K562 (cell line): Measurements from ENCODE around the gene SAP30BP. TPM values are rescaled to one million over a fixed set of nuclear protein-coding genes. Genes with fewer than 3 reads are reported as not detected.
A peak's percentile ranks its signal among the peaks of the same experiment; 100 is the strongest.

ENCODE experiments used
- ATAC-seq: fragments of 200-7000 bp; cut with Tn5 transposase; 3 replicates; pipeline ENCODE4 v1.9.1; 2020; ENCODE audit warnings: moderate library complexity
- BruUV-seq: library from RNA; stranded (reverse); fragments of 400-500 nt; replicated peaks from 2 replicates; lab custom pipeline; 2021; lab: Mats Ljungman, UMichigan
- CTCF ChIA-PET: fragments of 300-600 bp; formaldehyde crosslinking; extraction: SDS; loops from one replicate; lab custom pipeline; 2021; ENCODE audit warnings: low intra/inter-chr PET ratio; lab: Yijun Ruan, JAX
- POLR2A ChIA-PET: fragments of 300-600, 350-650 bp; sonication (Branson Sonifier 250); formaldehyde crosslinking; extraction: SDS; loops from one replicate; lab custom pipeline; 2021; ENCODE audit warnings: antibody characterized with exemption, inconsistent platforms; lab: Yijun Ruan, JAX
- DNase-seq, 4 experiments: peaks; one replicate each; pipeline versions ENCODE4 v3.0.0 to v3.0.0-alpha.2; 2011 to 2018; ENCODE audit warnings: low spot score in 3 of 4, mixed read lengths in 3 of 4; ENCODE audit errors: extremely low read depth in 1 of 4
- FAIRE-seq: peaks from 2 replicates; lab custom pipeline; 2011; peaks lifted over from hg19 to GRCh38; lab: Jason Lieb, UNC
- H2AFZ ChIP-seq: 2 replicates; pipeline ENCODE4 v1.6.0; 2011; ENCODE audit warnings: low read depth, low read length, control low read depth, inconsistent platforms
- H3K27ac ChIP-seq: fragments of 200-600 bp; 3 replicates; pipeline ENCODE4 v1.8.0; 2011; ENCODE audit warnings: low read depth, mild to moderate bottlenecking, control low read depth, inconsistent platforms, low read length, moderate library complexity, mixed read lengths; ENCODE audit errors: extremely low read depth
- H3K27me3 ChIP-seq, 2 experiments: fragments of 300-600 bp in 1 of 2; 2 replicates in 1 of 2; 3 replicates in 1 of 2; pipeline versions ENCODE4 v1.6.0 to v1.8.0; 2011; ENCODE audit warnings: inconsistent platforms in 2 of 2, low read length in 2 of 2, mild to moderate bottlenecking in 1 of 2, mixed read lengths in 1 of 2, moderate library complexity in 1 of 2; ENCODE audit not compliant: control insufficient read depth in 2 of 2, insufficient read depth in 2 of 2
- H3K36me3 ChIP-seq: fragments of 300-600 bp; 3 replicates; pipeline ENCODE4 v1.8.0; 2011; ENCODE audit warnings: mild to moderate bottlenecking, low read length, inconsistent platforms; ENCODE audit not compliant: control insufficient read depth, insufficient read depth
- H3K4me1 ChIP-seq, 2 experiments: fragments of 200-600 bp in 1 of 2; replicated peaks in 1 of 2; 2 replicates in 1 of 2; 3 replicates in 1 of 2; pipeline versions ENCODE4 v1.5.1 to v1.8.0; 2011; ENCODE audit warnings: inconsistent platforms in 2 of 2, low read length in 2 of 2, mild to moderate bottlenecking in 1 of 2, mixed read lengths in 1 of 2, moderate library complexity in 1 of 2; ENCODE audit not compliant: control insufficient read depth in 2 of 2, insufficient read depth in 2 of 2
- H3K4me2 ChIP-seq: 2 replicates; pipeline ENCODE4 v1.6.1; 2011; ENCODE audit warnings: low read length, control low read depth, inconsistent platforms, mixed read lengths; ENCODE audit not compliant: insufficient read depth
- H3K4me3 ChIP-seq: fragments of 200-600 bp; sonication (generic), shearing (Covaris generic); 2 replicates; pipeline ENCODE4 v1.5.1; 2016; ENCODE audit warnings: control low read depth, inconsistent platforms
- H3K79me2 ChIP-seq: fragments of 200-600 bp; 3 replicates; pipeline ENCODE4 v1.8.0; 2011; ENCODE audit warnings: low read length, inconsistent platforms; ENCODE audit not compliant: control insufficient read depth, insufficient read depth
- H3K9ac ChIP-seq, 2 experiments: 2 replicates each; pipeline versions ENCODE4 v1.6.0 to v1.6.1; 2011; ENCODE audit warnings: low read depth in 2 of 2, low read length in 2 of 2, control low read depth in 1 of 2, inconsistent platforms in 1 of 2, mild to moderate bottlenecking in 1 of 2, mixed read lengths in 1 of 2; ENCODE audit not compliant: insufficient read depth in 1 of 2
- H3K9me1 ChIP-seq: one replicate; pipeline ENCODE4 v1.6.0; 2011; ENCODE audit warnings: inconsistent platforms, mild to moderate bottlenecking, low read length, moderate library complexity; ENCODE audit not compliant: control insufficient read depth, insufficient read depth
- H3K9me3 ChIP-seq: replicated peaks from 2 replicates; pipeline ENCODE4 v1.5.1; 2011; ENCODE audit warnings: low read depth, low read length, inconsistent platforms; ENCODE audit not compliant: control insufficient read depth, insufficient read depth
- H4K20me1 ChIP-seq: replicated peaks from 2 replicates; pipeline ENCODE4 v1.6.1; 2011; ENCODE audit warnings: low read length, inconsistent platforms, mixed read lengths; ENCODE audit not compliant: control insufficient read depth, insufficient read depth
- CCNT2 ChIP-seq: IDR thresholded peaks from 2 replicates; pipeline ENCODE4 v1.6.1; 2011; ENCODE audit warnings: borderline replicate concordance, low read depth, mild to moderate bottlenecking, moderate library complexity, mixed read lengths, low read length; ENCODE audit not compliant: insufficient read length; ENCODE audit errors: extremely low read depth
- EZH2 ChIP-seq: IDR thresholded peaks from 2 replicates; pipeline ENCODE4 v1.6.1; 2012; ENCODE audit warnings: low read depth, mild to moderate bottlenecking, inconsistent platforms, low read length, borderline replicate concordance
- PCBP1 ChIP-seq: fragments of 200-400 bp; formaldehyde crosslinking; IDR thresholded peaks from 2 replicates; pipeline ENCODE4 v1.6.1; 2018; ENCODE audit warnings: mild to moderate bottlenecking, low read depth, low read length; ENCODE audit not compliant: poor library complexity, severe bottlenecking
- WGBS: fragments of 100-300 bp; shearing (Covaris generic); methylation state at CpG from one replicate; pipeline ENCODE4 v1.1.6; 2016; ENCODE audit warnings: low coverage, mixed read lengths; ENCODE audit not compliant: insufficient coverage; ENCODE audit errors: missing lambda C conversion rate; 5-methylcytosine and 5-hydroxymethylcytosine counted together
- in situ Hi-C: fragments of 300-500 bp; cut with MboI; formaldehyde crosslinking; loops from 4 replicates; pipeline ENCODE4 v1.15.0; 2018; ENCODE audit warnings: inconsistent platforms, mixed read lengths
- intact Hi-C: fragments of 100-400 bp; cut with micrococcal nuclease; formaldehyde crosslinking; loops from 2 replicates; pipeline ENCODE4 v1.14.2; 2022
- polyA plus RNA-seq, 8 experiments: library from polyadenylated mRNA; depleted of rRNA in 4 of 8; stranded (reverse) in 5 of 8; unstranded in 3 of 8; fragments of >200 nt; fragmentation: Nextera tagmentation in 2 of 8; fragmentation: Illumina TruSeq in 1 of 8; extraction: Ambion mirVana in 2 of 8; extraction: Trizol in 1 of 8; gene quantifications; 2 replicates each; pipeline versions ENCODE4 v1.2.1 to v1.2.3, GENCODE V29; 2011 to 2014; ENCODE audit warnings: inconsistent platforms in 1 of 8, missing spikeins in 1 of 8
- total RNA-seq, 7 experiments: library from RNA; depleted of rRNA in 6 of 7; stranded (reverse); fragments of >200 nt in 6 of 7; fragmentation: Illumina TruSeq in 2 of 7; extraction: Trizol in 2 of 7; gene quantifications; 2 replicates each; pipeline versions ENCODE4 v1.2.1 to v1.2.3, GENCODE V29; 2011 to 2021; ENCODE audit warnings: low replicate concordance in 1 of 7

Gene SAP30BP
- total and polyA plus RNA-seq, 9 of the 15 experiments (the other 6 are each of a cell fraction or from before 2014, with no cell fraction given): 45.3 to 154 (median 71.7) TPM

GRCh38 chr17:75634376-75634740 lies 32.8 kb upstream of the SAP30BP start:
- CTCF ChIA-PET: interaction anchor here (0.6 to 2.7 kb wide), 4 partner anchors 19 to 271 kb away, joined by 3 to 26 read pairs (median 6); no protein-coding TSS in a partner anchor
- POLR2A ChIA-PET: interaction anchor here (0.5 to 2.2 kb wide), 13 partner anchors 9 to 636 kb away, joined by 3 to 15 read pairs (median 4); no protein-coding TSS in a partner anchor
- H3K27me3 ChIP-seq: no peaks in the 10 kb centered on the region
- no peaks in the 10 kb centered on the region for H3K9me1 ChIP-seq
- H3K79me2 ChIP-seq: no peaks in the 10 kb centered on the region
- ATAC-seq (no peak), DNase-seq (no peak), FAIRE-seq (no peak)
- TF ChIP-seq PCBP1 (no peak), EZH2 (no peak), CCNT2 (peak; percentile 23)
- H3K4me1 ChIP-seq: peaks cover 13 to 45% of the 10 kb centered on the region in 2 experiments
- BruUV-seq: no TSS peak
- no peak overlapping the region for H2AFZ ChIP-seq
- peak overlapping the region in 1 of 2 experiments; percentile 86; a peak in 2 of 4 replicates for H3K9ac ChIP-seq
- H3K9me3 ChIP-seq: no peaks in the 10 kb centered on the region
- H3K36me3 ChIP-seq: peaks cover 4% of the 10 kb centered on the region; the same call in 2 of the 3 replicates
- 0 out of 2 replicates have a peak, but pooled peaks cover 13% of the 10 kb centered on the region for H4K20me1 ChIP-seq
- intact Hi-C loops: no loop called here
- in situ Hi-C loops: no loop called here
- no peak overlapping the region for H3K4me3 ChIP-seq
- 77% methylated on average over 9 of the region's 9 CpGs for WGBS
- H3K27ac ChIP-seq: no peak overlapping the region
- H3K4me2 ChIP-seq: peak overlapping the region; percentile 42; the same call in 1 of the 2 replicates
